SK-N-SH (cell line): ENCODE measurements around the gene MS4A8. TPM values are rescaled to one million over a fixed set of nuclear protein-coding genes. Genes with fewer than 3 reads are reported as not detected.

ENCODE experiments used
- CTCF ChIA-PET: fragments of 300-600, 350-600 bp; formaldehyde crosslinking; extraction: SDS; loops from one replicate; lab custom pipeline; 2021; lab: Yijun Ruan, JAX
- POLR2A ChIA-PET: fragments of 350-600 bp; sonication (Branson Sonifier 250); formaldehyde crosslinking; extraction: SDS; loops from one replicate; lab custom pipeline; 2020; ENCODE audit warnings: antibody characterized with exemption, inconsistent platforms; lab: Yijun Ruan, JAX
- DNase-seq: peaks from one replicate; pipeline ENCODE4 v3.0.0; 2012
- H2AFZ ChIP-seq: fragments of 200-600 bp; sonication (generic); 2 replicates; pipeline ENCODE4 v1.8.1; 2016; ENCODE audit warnings: antibody characterized with exemption, mild to moderate bottlenecking, low read depth
- H3F3A ChIP-seq: fragments of 200-600 bp; sonication (generic); replicated peaks from 2 replicates; pipeline ENCODE3; 2016; ENCODE audit warnings: antibody characterized with exemption, mild to moderate bottlenecking; ENCODE audit not compliant: insufficient read depth
- H3K27ac ChIP-seq, 2 experiments: fragments of 200-500 bp in 1 of 2; fragments of 200-600 bp in 1 of 2; sonication (Bioruptor generic) in 1 of 2; sonication (generic), shearing (Covaris generic) in 1 of 2; 2 replicates each; pipeline versions ENCODE4 v1.5.1 to v1.6.1; 2014 to 2016; ENCODE audit warnings: low read depth in 2 of 2, inconsistent platforms in 1 of 2, low read length in 1 of 2, mild to moderate bottlenecking in 1 of 2, mixed read lengths in 1 of 2
- H3K27me3 ChIP-seq: fragments of 200-600 bp; sonication (generic), shearing (Covaris generic); 2 replicates; pipeline ENCODE4 v1.6.1; 2016; ENCODE audit warnings: mixed run types; ENCODE audit not compliant: insufficient read depth
- H3K36me3 ChIP-seq, 2 experiments: fragments of 200-500 bp in 1 of 2; fragments of 200-600 bp in 1 of 2; sonication (Bioruptor generic) in 1 of 2; sonication (generic) in 1 of 2; replicated peaks in 1 of 2; 2 replicates each; pipeline versions ENCODE3 to v1.5.1; 2014 to 2016; ENCODE audit warnings: low read length in 1 of 2, mild to moderate bottlenecking in 1 of 2; ENCODE audit not compliant: insufficient read depth in 2 of 2, control insufficient read depth in 1 of 2
- H3K4me1 ChIP-seq, 2 experiments: fragments of 200-500 bp in 1 of 2; fragments of 200-600 bp in 1 of 2; sonication (Bioruptor generic) in 1 of 2; sonication (generic), shearing (Covaris generic) in 1 of 2; 2 replicates each; pipeline versions ENCODE4 v1.5.1 to v1.6.1; 2014 to 2016; ENCODE audit warnings: low read depth in 1 of 2, low read length in 1 of 2, mixed run types in 1 of 2; ENCODE audit not compliant: insufficient read depth in 2 of 2, control insufficient read depth in 1 of 2
- H3K4me2 ChIP-seq: fragments of 200-600 bp; sonication (generic), shearing (Covaris generic); 2 replicates; pipeline ENCODE4 v1.6.1; 2017; ENCODE audit warnings: mixed run types
- H3K4me3 ChIP-seq, 2 experiments: fragments of 200-500 bp in 1 of 2; fragments of 200-600 bp in 1 of 2; sonication (Bioruptor generic) in 1 of 2; sonication (generic), shearing (Covaris generic) in 1 of 2; 2 replicates each; pipeline versions ENCODE4 v1.5.1 to v1.8.1; 2014 to 2016; ENCODE audit warnings: low read depth in 2 of 2, inconsistent platforms in 1 of 2, low read length in 1 of 2, mild to moderate bottlenecking in 1 of 2, mixed read lengths in 1 of 2, moderate library complexity in 1 of 2
- H3K79me2 ChIP-seq: fragments of 200-600 bp; sonication (generic); 2 replicates; pipeline ENCODE4 v1.8.1; 2017; ENCODE audit warnings: mild to moderate bottlenecking; ENCODE audit not compliant: insufficient read depth
- H3K9ac ChIP-seq: fragments of 200-600 bp; sonication (generic); 2 replicates; pipeline ENCODE4 v1.6.1; 2017; ENCODE audit warnings: mixed run types
- H3K9me2 ChIP-seq: fragments of 200-600 bp; sonication (generic); 2 replicates; pipeline ENCODE4 v1.6.1; 2017; ENCODE audit warnings: mixed run types
- H3K9me3 ChIP-seq: fragments of 200-600 bp; sonication (generic); 2 replicates; pipeline ENCODE4 v1.6.1; 2017; ENCODE audit warnings: mixed run types, mild to moderate bottlenecking, moderate library complexity
- H4K20me1 ChIP-seq: fragments of 200-600 bp; sonication (generic); 2 replicates; pipeline ENCODE4 v1.6.1; 2017; ENCODE audit warnings: mild to moderate bottlenecking, mixed run types; ENCODE audit not compliant: insufficient read depth
- CHD2 ChIP-seq: fragments of 150-350 bp; IDR thresholded peaks from 2 replicates; pipeline ENCODE4 v1.6.1; 2018; ENCODE audit warnings: low read length; ENCODE audit not compliant: partially characterized antibody
- ELF1 ChIP-seq: IDR thresholded peaks from 2 replicates; pipeline ENCODE4 v1.4.0; 2012
- EZH2phosphoT487 ChIP-seq: fragments of 200-600 bp; sonication (generic); IDR thresholded peaks from 2 replicates; pipeline ENCODE4 v1.6.1; 2017; ENCODE audit warnings: low read depth, mixed run types, mild to moderate bottlenecking, antibody characterized with exemption, moderate library complexity, borderline replicate concordance
- FOSL2 ChIP-seq: IDR thresholded peaks from 2 replicates; pipeline ENCODE4 v1.4.0; 2012; ENCODE audit warnings: low read depth, mild to moderate bottlenecking, moderate library complexity, borderline replicate concordance
- FOXJ3 ChIP-seq: sonication (generic); formaldehyde crosslinking; IDR thresholded peaks from 2 replicates; pipeline ENCODE4 v1.5.1; 2020; ENCODE audit warnings: mild to moderate bottlenecking, missing genetic modification reagents
- GABPA ChIP-seq: IDR thresholded peaks from 2 replicates; pipeline ENCODE4 v1.4.0; 2012; ENCODE audit warnings: low read depth, mild to moderate bottlenecking
- GATA2 ChIP-seq: sonication (generic); formaldehyde crosslinking; IDR thresholded peaks from 2 replicates; pipeline ENCODE4 v1.5.0; 2020; ENCODE audit warnings: mild to moderate bottlenecking, missing genetic modification reagents
- JUND ChIP-seq: IDR thresholded peaks from 2 replicates; pipeline ENCODE4 v1.4.0; 2012
- MAX ChIP-seq: IDR thresholded peaks from 2 replicates; pipeline ENCODE4 v1.4.0; 2012; ENCODE audit warnings: low read depth
- NRF1 ChIP-seq: IDR thresholded peaks from 2 replicates; pipeline ENCODE4 v1.6.1; 2012; ENCODE audit warnings: low read depth, mild to moderate bottlenecking, low read length
- POLR2AphosphoS5 ChIP-seq: IDR thresholded peaks from 2 replicates; pipeline ENCODE4 v1.6.1; 2012; ENCODE audit warnings: low read depth, low read length
- RFX5 ChIP-seq: IDR thresholded peaks from 2 replicates; pipeline ENCODE4 v1.6.1; 2012; ENCODE audit warnings: mild to moderate bottlenecking, improper control_type of control experiment, low read length
- SIN3A ChIP-seq: IDR thresholded peaks from 2 replicates; pipeline ENCODE4 v1.6.1; 2012; ENCODE audit warnings: low read depth, mild to moderate bottlenecking, low read length, moderate library complexity, borderline replicate concordance
- TAF1 ChIP-seq: IDR thresholded peaks from 2 replicates; pipeline ENCODE4 v1.6.1; 2012; ENCODE audit warnings: low read depth, mild to moderate bottlenecking, low read length, moderate library complexity, borderline replicate concordance
- TEAD4 ChIP-seq: IDR thresholded peaks from 2 replicates; pipeline ENCODE4 v1.4.0; 2012; ENCODE audit warnings: mild to moderate bottlenecking, borderline replicate concordance; ENCODE audit not compliant: insufficient read depth
- USF1 ChIP-seq: IDR thresholded peaks from 2 replicates; pipeline ENCODE4 v1.4.0; 2012; ENCODE audit warnings: low read depth, borderline replicate concordance
- USF2 ChIP-seq: fragments of 150-350 bp; IDR thresholded peaks from 2 replicates; pipeline ENCODE4 v1.6.1; 2017; ENCODE audit warnings: antibody characterized with exemption, low read length, low read depth, borderline replicate concordance
- YY1 ChIP-seq: IDR thresholded peaks from 2 replicates; pipeline ENCODE4 v1.4.0; 2012; ENCODE audit warnings: low read depth, mild to moderate bottlenecking
- WGBS: methylation state at CpG from one replicate; pipeline ENCODE4 v1.1.6; 2017; ENCODE audit warnings: low lambda C conversion rate; 5-methylcytosine and 5-hydroxymethylcytosine counted together
- polyA plus RNA-seq, 3 experiments: library from polyadenylated mRNA; depleted of rRNA; stranded (reverse); fragments of >200 nt; gene quantifications; 2 replicates each; pipeline ENCODE4 v1.2.3, GENCODE V29; 2012

The MS4A8 gene
- polyA plus RNA-seq, 1 of the 3 experiments (the other 2 are of a cell fraction) = not detected

- Histone ChIP-seq H3K9ac (no peak overlapping the region), H3K36me3 (no peaks in the 10 kb centered on the region), H2AFZ (no peak overlapping the region), H3K79me2 (no peaks in the 10 kb centered on the region), H3K9me3 (no peaks in the 10 kb centered on the region), H4K20me1 (no peaks in the 10 kb centered on the region), H3K4me1 (no peaks in the 10 kb centered on the region; a peak in 1 of 4 replicates), H3K27me3 (no peaks in the 10 kb centered on the region; the same call in 1 of the 2 replicates), H3K4me3 (no peak overlapping the region), H3F3A (no peaks in the 10 kb centered on the region)
- DNase-seq = no peak
- CTCF ChIA-PET = no interaction called here
- POLR2A ChIA-PET = no interaction called here
- WGBS = 6% methylated on average over 11 of the region's 12 CpGs
- TF ChIP-seq MAX = no peak
- no peak for TF ChIP-seq FOSL2
- TF ChIP-seq GATA2 = no peak
- no peak for TF ChIP-seq CHD2
- TF ChIP-seq EZH2phosphoT487 = no peak
- TF ChIP-seq USF1 = no peak
- no peak for TF ChIP-seq ELF1
- no peak for TF ChIP-seq GABPA
- no peak for TF ChIP-seq YY1
- no peak for TF ChIP-seq POLR2AphosphoS5
- no peak for TF ChIP-seq TEAD4
- no peak for TF ChIP-seq USF2
- no peak for TF ChIP-seq NRF1
- no peak for TF ChIP-seq SIN3A
- TF ChIP-seq, all 33 proteins: peak for 0
- Histone ChIP-seq H3K27ac (no peak overlapping the region), H3K4me2 (no peak overlapping the region), H3K9me2 (no peaks in the 10 kb centered on the region)
These were observed 4.0 kb downstream of the MS4A8 start for GRCh38 chr11:60703374-60703773.

GRCh38 chr11:60705895-60706294 lies 6.5 kb downstream of the MS4A8 start:
- Histone ChIP-seq H3K4me1 (no peaks in the 10 kb centered on the region), H3K9ac (no peak overlapping the region), H3K9me2 (no peaks in the 10 kb centered on the region), H3F3A (no peaks in the 10 kb centered on the region), H3K4me2 (no peak overlapping the region), H3K27ac (no peak overlapping the region)
- DNase-seq = no peak
- POLR2A ChIA-PET = no interaction called here
- TF ChIP-seq JUND (no peak), MAX (no peak), TAF1 (no peak), RFX5 (no peak), FOXJ3 (CRISPR knock-in tag) (no peak), USF1 (no peak)
- TF ChIP-seq, all 33 proteins: peak for 0
- H3K9me3 ChIP-seq = no peaks in the 10 kb centered on the region
- no peaks in the 10 kb centered on the region for H3K36me3 ChIP-seq
- no peaks in the 10 kb centered on the region for H4K20me1 ChIP-seq
- H2AFZ ChIP-seq = no peak overlapping the region
- H3K27me3 ChIP-seq = no peaks in the 10 kb centered on the region; the same call in 1 of the 2 replicates
- no peaks in the 10 kb centered on the region for H3K79me2 ChIP-seq
- no peak overlapping the region for H3K4me3 ChIP-seq
- WGBS = 7% methylated on average over 5 of the region's 5 CpGs
- CTCF ChIA-PET = no interaction called here
